DND-41 (cell line): ENCODE results near the gene SAMD8.

Experiments
- ATAC-seq: fragments of 200-7000 bp; cut with Tn5 transposase; 3 replicates; pipeline ENCODE4 v1.9.1; 2021; ENCODE audit warnings: low read depth; ENCODE audit not compliant: insufficient read depth
- DNase-seq: peaks from one replicate; pipeline ENCODE4 v3.0.0-alpha.2; 2020
- H2AFZ ChIP-seq: 2 replicates; pipeline ENCODE4 v1.6.0; 2012; ENCODE audit warnings: low read depth, low read length
- H3K27ac ChIP-seq: 2 replicates; pipeline ENCODE4 v1.5.1; 2012; ENCODE audit warnings: low read length, inconsistent platforms
- H3K27me3 ChIP-seq: fragments of 200-600 bp; sonication (generic); 2 replicates; pipeline ENCODE4 v1.6.0; 2012; ENCODE audit warnings: low read length, mild to moderate bottlenecking, inconsistent platforms; ENCODE audit not compliant: insufficient read depth, poor library complexity
- H3K36me3 ChIP-seq: 2 replicates; pipeline ENCODE4 v1.5.1; 2012; ENCODE audit warnings: low read length, inconsistent platforms; ENCODE audit not compliant: insufficient read depth
- H3K4me1 ChIP-seq: 2 replicates; pipeline ENCODE4 v1.5.1; 2012; ENCODE audit warnings: mild to moderate bottlenecking, low read length; ENCODE audit not compliant: insufficient read depth
- H3K4me2 ChIP-seq: 2 replicates; pipeline ENCODE4 v1.6.0; 2012; ENCODE audit warnings: mild to moderate bottlenecking, moderate library complexity, low read length, inconsistent platforms; ENCODE audit not compliant: insufficient read depth
- H3K4me3 ChIP-seq, 2 experiments: fragments of 200-600 bp in 1 of 2; shearing (Covaris generic) in 1 of 2; 2 replicates each; pipeline ENCODE4 v1.5.1; 2012 to 2016; ENCODE audit warnings: inconsistent platforms in 2 of 2, low read length in 2 of 2, mild to moderate bottlenecking in 2 of 2, low read depth in 1 of 2, moderate library complexity in 1 of 2
- H3K79me2 ChIP-seq: 2 replicates; pipeline ENCODE4 v1.6.0; 2012; ENCODE audit warnings: low read length, inconsistent platforms; ENCODE audit not compliant: insufficient read depth
- H3K9ac ChIP-seq: 2 replicates; pipeline ENCODE4 v1.6.0; 2012; ENCODE audit warnings: low read depth, mild to moderate bottlenecking, inconsistent platforms, low read length, moderate library complexity
- H3K9me3 ChIP-seq: 2 replicates; pipeline ENCODE4 v1.5.1; 2012; ENCODE audit warnings: low read length, moderate library complexity, mild to moderate bottlenecking, inconsistent platforms; ENCODE audit not compliant: insufficient read depth, severe bottlenecking
- H4K20me1 ChIP-seq: 2 replicates; pipeline ENCODE4 v1.6.0; 2012; ENCODE audit warnings: low read length; ENCODE audit not compliant: insufficient read depth
- EZH2 ChIP-seq: IDR thresholded peaks from 3 replicates; pipeline ENCODE4 v1.6.1; 2012; ENCODE audit warnings: borderline replicate concordance, low read depth, mild to moderate bottlenecking, moderate library complexity, low read length, inconsistent platforms; ENCODE audit not compliant: severe bottlenecking
- TF ChIP-seq, protein P1 (sequence below): IDR thresholded peaks from 2 replicates; pipeline ENCODE4 v1.5.1; 2012; ENCODE audit warnings: borderline replicate concordance, low read length, moderate library complexity, mild to moderate bottlenecking; ENCODE audit not compliant: poor library complexity, severe bottlenecking; ENCODE audit errors: extremely low read depth

The SAMD8 gene

DNA sequence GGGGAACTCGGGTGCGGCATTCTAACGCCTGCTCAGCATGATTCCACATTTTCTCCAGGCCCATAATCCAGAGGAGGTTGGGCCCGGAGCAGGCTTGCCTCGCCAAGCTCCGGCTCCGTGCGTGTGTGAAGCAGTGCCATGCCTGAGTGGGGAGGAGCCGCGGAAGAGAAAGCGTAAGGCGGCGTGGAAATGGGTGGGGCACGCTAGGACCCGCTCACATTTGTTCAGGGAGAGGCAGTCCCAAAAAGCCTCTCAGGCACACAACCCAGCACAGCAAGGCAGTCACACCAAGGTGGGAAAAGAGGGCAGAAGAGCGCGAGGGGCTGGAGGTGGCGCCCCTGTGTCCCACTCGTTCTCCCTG is 98.4 kb downstream of the SAMD8 start:
- Histone ChIP-seq H3K79me2 (peaks cover 43% of the 10 kb centered on the region), H3K9me3 (no peaks in the 10 kb centered on the region), H3K27ac (peak overlapping the region; percentile 100), H2AFZ (peak overlapping the region; percentile 89), H3K27me3 (no peaks in the 10 kb centered on the region), H3K36me3 (peaks cover 31% of the 10 kb centered on the region), H4K20me1 (peaks cover 16% of the 10 kb centered on the region; the same call in 1 of the 2 replicates), H3K9ac (peak overlapping the region; percentile 72), H3K4me2 (peak overlapping the region; percentile 81), H3K4me3 (peak overlapping the region; percentile 18 to 73; a peak in 3 of 4 replicates), H3K4me1 (peaks cover 32% of the 10 kb centered on the region)
- ATAC-seq (peak; percentile 78), DNase-seq (peak; percentile 84)
- no peak for TF ChIP-seq EZH2
- TF ChIP-seq, protein P1, sequence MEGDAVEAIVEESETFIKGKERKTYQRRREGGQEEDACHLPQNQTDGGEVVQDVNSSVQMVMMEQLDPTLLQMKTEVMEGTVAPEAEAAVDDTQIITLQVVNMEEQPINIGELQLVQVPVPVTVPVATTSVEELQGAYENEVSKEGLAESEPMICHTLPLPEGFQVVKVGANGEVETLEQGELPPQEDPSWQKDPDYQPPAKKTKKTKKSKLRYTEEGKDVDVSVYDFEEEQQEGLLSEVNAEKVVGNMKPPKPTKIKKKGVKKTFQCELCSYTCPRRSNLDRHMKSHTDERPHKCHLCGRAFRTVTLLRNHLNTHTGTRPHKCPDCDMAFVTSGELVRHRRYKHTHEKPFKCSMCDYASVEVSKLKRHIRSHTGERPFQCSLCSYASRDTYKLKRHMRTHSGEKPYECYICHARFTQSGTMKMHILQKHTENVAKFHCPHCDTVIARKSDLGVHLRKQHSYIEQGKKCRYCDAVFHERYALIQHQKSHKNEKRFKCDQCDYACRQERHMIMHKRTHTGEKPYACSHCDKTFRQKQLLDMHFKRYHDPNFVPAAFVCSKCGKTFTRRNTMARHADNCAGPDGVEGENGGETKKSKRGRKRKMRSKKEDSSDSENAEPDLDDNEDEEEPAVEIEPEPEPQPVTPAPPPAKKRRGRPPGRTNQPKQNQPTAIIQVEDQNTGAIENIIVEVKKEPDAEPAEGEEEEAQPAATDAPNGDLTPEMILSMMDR: peak; percentile 10

DNA sequence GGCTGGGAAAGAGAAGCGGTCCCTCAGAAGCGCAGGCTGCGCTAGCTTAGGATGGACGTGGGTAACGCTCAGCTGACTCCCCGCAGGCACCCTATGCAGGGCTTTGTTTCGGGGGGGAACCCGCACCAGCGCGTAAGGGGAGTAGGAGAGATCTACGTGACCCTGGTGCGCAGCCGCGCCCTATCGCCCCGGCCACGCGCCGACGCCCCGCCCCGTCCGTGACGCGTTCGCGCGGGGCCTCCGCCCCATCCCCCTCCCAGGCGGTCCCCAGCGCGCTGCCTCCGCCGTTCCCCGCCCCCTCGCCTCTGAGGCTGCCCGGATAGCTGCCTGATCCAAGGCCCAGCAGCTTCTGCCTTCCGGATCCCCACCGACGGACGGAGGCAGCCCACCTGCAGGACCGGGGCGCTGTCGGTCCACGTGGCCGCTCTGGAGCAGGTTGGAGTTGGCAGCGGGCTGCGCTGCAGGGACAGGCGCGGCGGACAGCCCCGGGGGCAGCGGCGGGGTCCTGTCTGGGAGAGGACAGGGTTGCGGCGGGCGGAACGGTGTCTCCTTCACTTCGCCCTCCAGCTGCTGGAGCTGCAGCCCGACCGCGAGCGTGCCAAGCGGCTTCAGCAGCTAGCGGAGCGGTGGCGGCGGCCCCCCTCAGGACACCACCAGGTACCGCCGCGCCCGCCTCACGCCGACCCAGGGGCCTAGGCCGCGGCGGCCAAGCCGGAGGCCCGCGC is 99.0 kb downstream of the SAMD8 start, which contains the start of gene VDAC2:
Gene VDAC2, plus strand, starts transcription at position 515 of the 725 bp plus-strand sequence. CDS start 363 bp downstream, outside the sequence.
- peaks cover 49% of the 10 kb centered on the region for H3K79me2 ChIP-seq
- peak within 1 kb of the TSS; percentile 81 for H3K4me2 ChIP-seq
- peak within 1 kb of the TSS; percentile 99 for H2AFZ ChIP-seq
- H3K4me1 ChIP-seq: peaks cover 33% of the 10 kb centered on the region
- no peaks in the 10 kb centered on the region for H3K27me3 ChIP-seq
- TF ChIP-seq, protein P1: no peak
- no peak for TF ChIP-seq EZH2
- ATAC-seq (peak; percentile 81), DNase-seq (peak; percentile 93)
- peaks cover 16% of the 10 kb centered on the region; the same call in 1 of the 2 replicates for H4K20me1 ChIP-seq
- H3K9me3 ChIP-seq: no peaks in the 10 kb centered on the region
- peak within 1 kb of the TSS; percentile 100 for H3K27ac ChIP-seq
- H3K4me3 ChIP-seq: peak within 1 kb of the TSS; percentile 73 to 95
- H3K9ac ChIP-seq: peak within 1 kb of the TSS; percentile 72
- H3K36me3 ChIP-seq: peaks cover 36% of the 10 kb centered on the region

DNA sequence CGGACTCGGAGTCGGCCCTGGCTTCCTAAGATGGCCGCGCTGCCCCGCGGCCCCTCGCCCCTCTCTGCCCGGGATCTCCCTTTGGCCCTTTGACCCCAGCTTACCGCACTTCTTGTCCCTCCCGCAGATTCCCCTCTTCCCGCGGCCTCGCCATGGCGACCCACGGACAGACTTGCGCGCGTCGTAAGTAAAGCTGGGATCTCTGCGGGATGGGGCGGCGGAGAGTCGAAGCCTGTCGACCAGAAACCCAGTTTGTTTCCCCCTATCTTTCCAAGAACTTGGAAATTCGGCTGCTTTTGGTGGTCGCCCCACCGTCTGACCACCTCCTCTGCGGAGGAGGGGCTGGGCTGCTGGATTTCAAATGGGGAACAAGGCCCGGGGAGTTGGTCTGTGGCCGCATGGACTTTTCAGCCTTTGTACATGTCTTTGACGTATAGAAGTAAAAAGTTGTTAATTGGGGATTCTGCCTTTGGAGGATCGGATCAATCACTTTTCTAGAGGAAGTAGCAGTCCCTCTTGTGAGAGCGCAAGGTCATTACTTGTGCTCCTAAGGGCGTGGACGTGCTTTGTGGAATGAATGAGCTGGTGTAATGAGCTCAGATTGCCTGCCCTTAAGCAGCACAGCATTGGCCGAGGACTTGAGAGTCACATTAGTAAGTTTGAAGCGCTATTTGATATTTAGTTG is 99.7 kb downstream of the SAMD8 start:
- Histone ChIP-seq H4K20me1 (peaks cover 21% of the 10 kb centered on the region; the same call in 1 of the 2 replicates), H3K79me2 (peaks cover 56% of the 10 kb centered on the region), H3K27me3 (no peaks in the 10 kb centered on the region), H3K9ac (peak overlapping the region; percentile 72), H3K4me2 (peak overlapping the region; percentile 81), H3K4me1 (peaks cover 33% of the 10 kb centered on the region), H3K4me3 (peak overlapping the region; percentile 73 to 95), H3K36me3 (peaks cover 43% of the 10 kb centered on the region), H3K9me3 (no peaks in the 10 kb centered on the region), H3K27ac (peak overlapping the region; percentile 100), H2AFZ (peak overlapping the region; percentile 99)
- ATAC-seq: no peak; the same call in 2 of the 3 replicates
- peak; percentile 27 for DNase-seq
- TF ChIP-seq EZH2: no peak
- TF ChIP-seq, protein P1: no peak
